ENCODE results near the gene STAT1.
"Not testable (repeated sequence)": the region's sequence is repeated elsewhere in the genome, so short reads cannot be mapped to it uniquely, and the experiment has no call there.

STAT1 gene

DNA sequence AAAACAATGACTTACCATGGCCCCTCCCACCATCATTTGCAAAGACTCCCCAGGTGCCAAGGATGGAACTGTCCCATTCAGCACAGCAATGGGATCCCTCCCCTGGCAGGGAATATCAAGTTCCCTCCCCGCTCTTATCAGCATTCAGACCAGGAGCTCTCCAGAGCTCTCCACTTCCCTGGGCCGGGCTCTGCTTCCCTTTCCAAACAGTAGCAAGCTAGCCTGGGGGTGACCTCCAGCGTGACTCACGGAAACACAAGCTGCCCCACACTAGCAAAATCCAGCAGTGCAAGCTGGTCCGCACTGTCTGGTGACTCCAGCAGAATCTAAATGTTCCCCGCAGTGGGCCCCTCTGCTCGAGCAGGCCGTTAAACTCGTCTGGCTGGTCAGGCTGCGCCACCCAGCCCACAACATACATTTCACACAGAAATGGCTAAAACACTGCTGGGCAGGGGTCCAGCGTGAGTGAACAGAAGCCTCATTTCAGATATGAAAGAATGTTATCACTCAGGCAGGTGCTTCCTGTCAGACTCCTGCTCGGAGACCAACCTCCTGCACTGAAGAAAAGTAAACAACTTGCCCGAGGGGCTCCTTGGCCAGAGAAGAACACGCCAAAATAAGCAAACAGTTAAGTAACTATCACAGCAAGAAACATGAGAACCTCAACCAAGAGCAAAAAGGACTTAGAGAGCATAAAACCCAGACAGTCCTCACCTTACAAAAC, 33.9 kb downstream of the STAT1 start:
- no peak for DNase-seq

DNA sequence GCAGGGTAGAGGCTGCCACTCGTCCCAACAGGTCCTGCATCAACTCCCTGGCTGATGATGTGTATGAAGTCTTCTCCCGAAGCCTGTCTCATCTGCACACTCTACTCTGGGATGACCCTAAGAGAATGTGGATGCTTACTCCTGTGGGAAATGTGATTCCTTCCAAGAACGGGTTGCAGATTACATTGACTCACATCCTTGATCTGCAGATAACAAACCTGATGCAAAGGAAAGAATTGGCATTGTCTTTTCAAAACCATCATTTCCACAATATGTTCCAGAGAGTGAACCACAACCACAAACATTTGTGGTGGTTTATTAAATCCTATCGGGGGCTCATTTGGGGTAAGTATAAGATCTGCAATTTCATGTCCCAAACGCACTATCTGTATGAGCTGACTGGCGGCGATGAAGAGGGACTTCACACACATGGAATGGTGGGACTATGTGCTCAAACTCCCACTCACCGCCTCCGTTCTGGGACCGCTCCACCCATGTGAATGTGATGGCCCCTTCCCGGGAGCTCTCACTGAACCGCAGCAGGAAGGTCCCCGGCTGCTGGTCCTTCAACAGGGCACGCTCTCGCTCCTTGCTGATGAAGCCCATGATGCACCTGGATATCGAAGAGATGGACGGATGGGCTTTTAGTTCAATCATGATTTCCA, 35.5 kb downstream of the STAT1 start:
- DNase-seq, result no peak

DNA sequence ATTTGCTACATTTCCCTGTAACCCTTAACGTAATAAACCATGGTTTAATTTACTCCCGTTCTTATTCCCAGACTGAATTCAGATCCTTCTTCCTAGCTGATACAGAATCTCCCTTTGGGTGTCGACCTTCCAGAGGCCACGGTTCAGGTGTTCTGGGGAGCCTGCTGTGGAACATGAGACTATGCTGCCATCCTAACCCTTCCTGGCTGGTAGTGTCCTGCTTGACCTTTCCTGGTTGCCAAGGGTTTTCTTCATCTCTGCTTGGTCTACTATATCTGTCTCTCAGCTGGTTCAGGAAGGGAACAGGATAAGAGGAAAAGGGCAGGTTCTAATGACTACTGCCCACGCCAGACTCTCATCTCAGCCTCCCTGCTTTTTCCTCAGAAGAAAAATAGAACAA, 36.5 kb downstream of the STAT1 start:
- no peak for DNase-seq

- no peak for DNase-seq
These were observed 37.5 kb downstream of the STAT1 start for GRCh38 chr2:190976521-190976920.

DNA sequence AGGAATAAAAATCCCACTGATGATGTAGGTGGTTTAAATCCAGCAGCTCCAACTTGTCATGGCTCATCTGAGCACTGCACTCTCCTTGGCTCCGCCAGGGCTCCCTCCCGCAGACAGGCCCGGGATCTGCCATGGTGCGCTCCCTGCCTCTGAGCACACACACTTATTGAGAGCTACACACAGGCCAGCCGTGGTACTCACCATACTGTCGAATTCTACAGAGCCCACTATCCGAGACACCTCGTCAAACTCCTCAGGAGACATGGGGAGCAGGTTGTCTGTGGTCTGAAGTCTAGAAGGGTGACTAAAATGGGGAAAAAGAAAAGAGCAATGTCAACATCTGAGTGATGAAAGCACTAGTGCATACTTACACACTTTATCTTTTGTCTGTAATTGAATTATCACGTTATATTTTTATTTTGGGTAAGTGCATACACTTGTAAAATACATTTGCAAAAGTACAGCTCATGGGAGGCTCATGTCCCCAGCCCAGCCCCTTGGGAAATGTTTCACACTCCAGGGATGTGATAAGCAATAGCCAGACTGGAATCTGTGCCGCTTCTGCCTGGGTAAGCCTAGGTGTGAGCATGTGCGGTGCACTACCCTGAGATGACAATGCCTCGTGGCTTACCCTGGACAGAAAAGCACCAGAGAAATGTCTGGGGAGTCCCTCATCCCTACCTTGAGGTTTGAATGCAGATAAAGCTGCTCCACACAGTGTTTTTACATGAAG, 39.2 kb downstream of the STAT1 start:
- DNase-seq, result no peak

DNA sequence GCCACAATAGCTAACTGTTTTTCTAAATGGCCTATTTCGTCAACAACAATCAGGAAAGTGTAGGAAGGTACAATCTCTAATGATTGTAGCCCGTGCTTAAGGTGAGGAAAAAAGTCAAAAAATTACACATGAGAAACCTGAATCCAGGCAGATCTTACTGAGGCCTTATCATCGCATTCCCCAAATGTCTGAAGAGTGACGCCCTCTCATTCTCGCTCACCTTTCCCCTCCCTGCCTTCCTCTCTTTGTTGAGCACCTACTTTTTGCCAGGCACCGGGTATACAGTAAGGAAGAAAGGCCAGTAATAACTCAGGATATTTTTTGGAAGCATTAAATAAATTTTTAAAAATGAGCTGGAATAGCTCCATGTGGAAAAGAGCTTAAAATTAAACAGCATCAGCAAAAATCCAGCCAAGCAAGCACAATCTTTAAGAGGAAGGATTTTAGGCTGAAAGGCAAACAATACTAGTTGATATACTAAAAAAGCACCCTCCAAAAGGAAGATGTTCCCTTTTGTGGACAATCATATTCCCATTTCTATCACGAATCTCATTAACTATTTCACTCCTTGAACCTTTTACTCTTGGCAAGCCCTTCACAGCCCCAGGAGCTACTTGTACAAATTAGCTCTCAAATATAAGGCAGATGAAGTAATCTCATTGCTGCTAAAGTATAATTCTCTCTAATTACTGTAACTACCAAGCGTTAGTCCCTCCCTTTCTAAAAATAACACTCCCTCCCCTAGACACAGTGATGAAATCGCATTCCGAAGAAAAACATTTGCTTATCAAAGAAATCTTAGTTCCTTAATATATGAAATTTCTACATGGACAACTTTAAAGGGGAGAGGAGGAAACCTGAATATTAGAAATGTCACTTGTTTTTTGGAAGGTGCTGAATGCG, 40.0 kb downstream of the STAT1 start:
- DNase-seq, result no peak

DNA sequence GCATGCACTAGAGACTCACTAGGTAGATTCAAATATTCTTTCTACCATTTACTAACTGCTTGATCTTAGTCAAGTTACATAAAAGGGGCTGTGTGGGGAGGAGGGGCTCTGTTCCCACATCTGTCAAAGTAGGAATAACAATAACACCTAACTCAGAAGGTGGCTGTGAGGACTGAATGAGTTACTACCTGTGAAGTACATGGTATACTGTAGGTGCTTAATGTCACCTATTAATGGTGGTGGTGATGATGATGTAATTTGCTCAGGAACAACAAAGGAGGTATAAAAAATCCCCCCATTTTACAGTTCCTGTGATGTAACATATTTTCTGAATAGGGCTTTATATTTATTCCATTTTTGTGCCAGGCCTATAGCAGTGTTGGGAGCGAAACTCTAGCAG, 40.7 kb downstream of the STAT1 start:
- no peak for DNase-seq

GRCh38 chr2:190972846-190973245, 41.1 kb downstream of the STAT1 start:
- DNase-seq, result no peak

- DNase-seq, result no peak
These were observed 41.8 kb downstream of the STAT1 start for GRCh38 chr2:190972213-190972612.

GRCh38 chr2:190970873-190971506, 43.0 kb downstream of the STAT1 start:
- DNase-seq, result no peak

GRCh38 chr2:190970160-190970559, 43.8 kb downstream of the STAT1 start:
- DNase-seq, result no peak

DNA sequence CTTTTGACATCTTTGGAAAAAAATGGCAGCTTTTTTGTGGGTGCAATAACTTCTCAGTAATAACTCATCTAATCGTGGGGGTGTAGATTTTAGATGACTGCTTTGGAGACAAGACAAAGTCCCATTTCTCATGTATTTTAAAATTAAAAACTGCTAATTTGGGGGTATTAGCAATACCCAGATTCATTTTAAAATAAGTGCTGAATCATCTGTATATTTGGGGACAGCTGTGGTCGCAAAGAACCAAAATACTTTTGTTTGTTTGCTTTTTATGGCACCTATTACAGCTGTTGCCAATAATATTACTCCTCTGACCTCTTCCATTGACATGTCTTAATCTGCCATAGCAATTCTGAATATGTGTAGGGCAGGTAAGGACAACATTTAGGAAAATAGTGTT, 45.4 kb downstream of the STAT1 start:
- DNase-seq, result no peak

DNA sequence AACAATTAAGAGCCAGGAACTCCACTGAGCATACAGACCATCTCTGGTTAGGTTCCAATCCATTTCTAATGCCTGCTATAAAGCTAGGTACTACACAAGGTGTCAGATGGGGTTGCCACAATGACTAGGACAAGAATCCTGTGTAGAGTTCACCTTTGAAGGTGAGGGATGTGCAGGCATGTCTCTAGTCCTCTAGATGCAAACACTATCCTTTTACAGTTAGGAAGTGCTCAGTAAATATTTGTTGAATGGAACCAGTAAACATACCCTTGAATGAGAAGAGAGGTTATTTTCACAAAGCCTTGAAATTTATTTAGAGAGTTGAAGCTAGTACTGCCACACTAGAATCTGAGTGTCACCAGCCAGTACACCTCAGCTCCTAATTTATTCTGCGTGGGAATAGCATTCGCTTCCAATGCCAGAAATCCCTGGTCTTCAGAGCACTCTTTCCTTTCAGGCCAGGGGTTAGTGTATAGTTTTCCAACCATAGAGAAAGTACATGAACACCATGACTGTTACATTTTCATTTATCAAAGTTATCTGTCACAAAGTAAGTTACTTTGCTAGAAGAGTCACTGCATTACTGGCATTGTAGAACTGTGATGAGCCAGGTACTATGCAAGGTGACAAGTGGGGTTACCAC, 48.3 kb downstream of the STAT1 start:
- no peak for DNase-seq

- DNase-seq, result no peak
These were observed 49.7 kb downstream of the STAT1 start for GRCh38 chr2:190964170-190964795.

DNA sequence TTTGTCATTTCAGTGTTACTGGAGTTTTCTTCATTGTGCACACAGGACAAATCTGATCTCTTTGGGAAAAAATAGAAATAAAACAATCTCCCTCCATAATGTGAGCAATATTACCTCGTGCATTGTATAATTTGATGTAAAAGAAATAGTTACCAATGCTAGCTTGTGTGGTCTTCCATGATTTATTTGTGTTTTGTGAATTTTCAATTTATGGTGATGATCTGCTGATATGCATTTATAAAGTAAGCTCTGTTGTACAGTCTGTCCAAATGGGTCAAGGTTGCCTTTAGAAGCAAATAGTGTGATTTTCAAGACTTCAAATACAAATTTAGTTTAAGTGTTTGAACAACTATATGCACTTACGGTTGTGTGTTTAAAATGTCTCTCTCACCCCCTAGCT, 50.9 kb downstream of the STAT1 start:
- no peak for DNase-seq

DNA sequence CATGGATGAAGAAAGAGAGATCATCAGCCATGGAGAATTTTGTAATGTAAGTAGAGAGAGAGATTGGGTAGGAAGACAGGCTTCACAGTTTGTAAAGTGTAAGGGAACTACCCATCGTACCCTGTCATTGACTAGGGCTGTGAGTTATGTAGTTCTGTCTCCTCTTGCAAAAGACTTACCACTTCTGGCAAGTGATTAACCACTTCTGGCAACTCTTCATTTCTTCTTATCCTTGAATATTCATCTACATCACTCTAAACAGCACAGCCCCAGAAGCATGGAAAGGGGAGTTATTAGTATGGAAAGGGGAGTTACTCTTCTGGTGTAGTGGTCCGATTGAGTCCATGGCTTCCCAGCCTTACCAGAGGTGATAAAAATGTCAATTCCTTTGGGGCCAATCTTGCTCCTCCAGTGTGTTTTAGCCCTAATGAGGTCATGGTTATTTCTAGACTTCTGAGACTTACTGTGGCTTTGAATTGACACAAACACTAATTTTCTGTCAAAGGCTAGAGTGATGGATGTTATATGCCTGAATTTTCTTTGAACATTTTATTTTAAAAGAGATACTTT, 52.0 kb downstream of the STAT1 start:
- no peak for DNase-seq

- not testable (repeated sequence) for DNase-seq
These were observed 52.9 kb downstream of the STAT1 start for GRCh38 chr2:190961117-190961516.

DNA sequence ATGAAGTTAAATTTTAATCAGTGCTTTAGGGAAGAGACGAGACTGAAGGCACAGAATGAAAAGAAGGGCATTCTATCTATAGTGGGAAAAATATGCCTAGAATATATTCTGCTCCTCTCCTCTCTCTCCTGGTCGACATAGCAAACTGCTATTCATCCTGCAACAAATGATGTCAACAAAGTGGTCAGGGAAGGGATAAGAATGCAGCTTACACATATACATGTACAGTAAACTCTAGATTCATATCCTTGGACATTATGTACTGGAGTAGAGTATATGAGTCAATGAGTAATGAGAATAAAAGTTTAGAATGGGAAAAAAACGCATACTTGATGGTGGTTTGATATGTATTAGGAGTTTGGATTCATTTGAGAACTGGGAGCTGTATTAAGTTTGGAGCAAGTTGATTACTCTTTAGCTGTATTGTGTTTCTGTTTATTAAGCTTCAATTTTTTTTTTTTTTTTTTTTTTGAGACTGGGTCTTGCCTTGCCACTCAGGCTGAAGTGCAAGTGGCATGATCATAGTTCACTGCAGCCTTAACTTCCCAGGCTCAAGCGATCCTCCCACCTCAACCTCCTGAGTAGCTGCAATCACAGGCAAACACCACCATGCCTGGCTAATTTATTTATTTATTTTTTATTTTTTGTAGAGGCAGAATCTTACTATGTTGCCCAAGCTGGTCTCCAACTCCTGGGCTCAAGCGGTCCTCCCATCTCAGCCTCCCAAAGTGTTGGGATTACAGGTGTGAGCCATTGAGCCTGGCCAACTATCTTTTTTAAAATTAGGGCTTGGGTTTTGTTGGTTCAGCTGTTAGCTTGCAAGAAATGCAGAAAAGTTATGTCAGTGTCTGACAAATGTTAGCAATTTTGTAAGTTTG, 53.8 kb downstream of the STAT1 start:
- DNase-seq, result no peak

DNA sequence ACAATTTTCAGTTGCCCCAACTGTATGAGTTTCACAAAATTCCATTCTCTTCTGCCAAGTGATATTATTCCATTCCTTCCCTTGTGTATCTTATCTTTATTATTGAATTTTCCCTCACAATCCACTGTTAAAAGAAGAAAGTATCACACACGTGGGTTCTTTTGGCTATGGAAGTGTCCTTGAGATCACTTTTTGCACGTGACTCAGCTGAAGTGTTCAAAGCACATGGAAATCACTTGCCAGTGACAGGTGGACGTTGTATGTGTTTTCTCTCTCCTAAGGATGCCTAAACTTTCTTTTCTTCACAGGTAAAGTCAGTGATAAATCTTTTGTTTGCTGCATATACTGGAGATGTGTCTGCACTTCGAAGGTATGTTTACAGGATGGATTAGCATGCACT, 60.7 kb downstream of the STAT1 start:
- DNase-seq, result no peak

GRCh38 chr2:190950566-190950991, 63.4 kb downstream of the STAT1 start:
- no peak for DNase-seq

All from activated CD4-positive, alpha-beta T cell treated with anti-CD3 and anti-CD28 coated beads, Interleukin-2, Interleukin-6, amounts not matched to agents 100 ng/mL and 50 ng/mL, durations not matched to agents 16 hours and 8 hours (primary cell).